K562 (cell line): ENCODE data around the gene RILP. TPM values are rescaled to one million over a fixed set of nuclear protein-coding genes. Genes with fewer than 3 reads are reported as not detected.

Experiments
- ATAC-seq: fragments of 200-7000 bp; cut with Tn5 transposase; 3 replicates; pipeline ENCODE4 v1.9.1; 2020; ENCODE audit warnings: moderate library complexity
- BruUV-seq: library from RNA; stranded (reverse); fragments of 400-500 nt; replicated peaks from 2 replicates; lab custom pipeline; 2021; lab: Mats Ljungman, UMichigan
- CTCF ChIA-PET: fragments of 300-600 bp; formaldehyde crosslinking; extraction: SDS; loops from one replicate; lab custom pipeline; 2021; ENCODE audit warnings: low intra/inter-chr PET ratio; lab: Yijun Ruan, JAX
- POLR2A ChIA-PET: fragments of 300-600, 350-650 bp; sonication (Branson Sonifier 250); formaldehyde crosslinking; extraction: SDS; loops from one replicate; lab custom pipeline; 2021; ENCODE audit warnings: antibody characterized with exemption, inconsistent platforms; lab: Yijun Ruan, JAX
- DNase-seq, 4 experiments: peaks; one replicate each; pipeline versions ENCODE4 v3.0.0 to v3.0.0-alpha.2; 2011 to 2018; ENCODE audit warnings: low spot score in 3 of 4, mixed read lengths in 3 of 4; ENCODE audit errors: extremely low read depth in 1 of 4
- FAIRE-seq: peaks from 2 replicates; lab custom pipeline; 2011; peaks lifted over from hg19 to GRCh38; lab: Jason Lieb, UNC
- H2AFZ ChIP-seq: 2 replicates; pipeline ENCODE4 v1.6.0; 2011; ENCODE audit warnings: low read depth, low read length, control low read depth, inconsistent platforms
- H3K27ac ChIP-seq: fragments of 200-600 bp; 3 replicates; pipeline ENCODE4 v1.8.0; 2011; ENCODE audit warnings: low read depth, mild to moderate bottlenecking, control low read depth, inconsistent platforms, low read length, moderate library complexity, mixed read lengths; ENCODE audit errors: extremely low read depth
- H3K27me3 ChIP-seq, 2 experiments: fragments of 300-600 bp in 1 of 2; 2 replicates in 1 of 2; 3 replicates in 1 of 2; pipeline versions ENCODE4 v1.6.0 to v1.8.0; 2011; ENCODE audit warnings: inconsistent platforms in 2 of 2, low read length in 2 of 2, mild to moderate bottlenecking in 1 of 2, mixed read lengths in 1 of 2, moderate library complexity in 1 of 2; ENCODE audit not compliant: control insufficient read depth in 2 of 2, insufficient read depth in 2 of 2
- H3K36me3 ChIP-seq: fragments of 300-600 bp; 3 replicates; pipeline ENCODE4 v1.8.0; 2011; ENCODE audit warnings: mild to moderate bottlenecking, low read length, inconsistent platforms; ENCODE audit not compliant: control insufficient read depth, insufficient read depth
- H3K4me1 ChIP-seq, 2 experiments: fragments of 200-600 bp in 1 of 2; replicated peaks in 1 of 2; 2 replicates in 1 of 2; 3 replicates in 1 of 2; pipeline versions ENCODE4 v1.5.1 to v1.8.0; 2011; ENCODE audit warnings: inconsistent platforms in 2 of 2, low read length in 2 of 2, mild to moderate bottlenecking in 1 of 2, mixed read lengths in 1 of 2, moderate library complexity in 1 of 2; ENCODE audit not compliant: control insufficient read depth in 2 of 2, insufficient read depth in 2 of 2
- H3K4me2 ChIP-seq: 2 replicates; pipeline ENCODE4 v1.6.1; 2011; ENCODE audit warnings: low read length, control low read depth, inconsistent platforms, mixed read lengths; ENCODE audit not compliant: insufficient read depth
- H3K4me3 ChIP-seq: fragments of 200-600 bp; sonication (generic), shearing (Covaris generic); 2 replicates; pipeline ENCODE4 v1.5.1; 2016; ENCODE audit warnings: control low read depth, inconsistent platforms
- H3K79me2 ChIP-seq: fragments of 200-600 bp; 3 replicates; pipeline ENCODE4 v1.8.0; 2011; ENCODE audit warnings: low read length, inconsistent platforms; ENCODE audit not compliant: control insufficient read depth, insufficient read depth
- H3K9ac ChIP-seq, 2 experiments: 2 replicates each; pipeline versions ENCODE4 v1.6.0 to v1.6.1; 2011; ENCODE audit warnings: low read depth in 2 of 2, low read length in 2 of 2, control low read depth in 1 of 2, inconsistent platforms in 1 of 2, mild to moderate bottlenecking in 1 of 2, mixed read lengths in 1 of 2; ENCODE audit not compliant: insufficient read depth in 1 of 2
- H3K9me1 ChIP-seq: one replicate; pipeline ENCODE4 v1.6.0; 2011; ENCODE audit warnings: inconsistent platforms, mild to moderate bottlenecking, low read length, moderate library complexity; ENCODE audit not compliant: control insufficient read depth, insufficient read depth
- H3K9me3 ChIP-seq: replicated peaks from 2 replicates; pipeline ENCODE4 v1.5.1; 2011; ENCODE audit warnings: low read depth, low read length, inconsistent platforms; ENCODE audit not compliant: control insufficient read depth, insufficient read depth
- H4K20me1 ChIP-seq: replicated peaks from 2 replicates; pipeline ENCODE4 v1.6.1; 2011; ENCODE audit warnings: low read length, inconsistent platforms, mixed read lengths; ENCODE audit not compliant: control insufficient read depth, insufficient read depth
- BMI1 ChIP-seq: fragments of 150-350 bp; IDR thresholded peaks from 2 replicates; pipeline ENCODE4 v1.6.1; 2014; ENCODE audit warnings: low read length
- CAMTA2 ChIP-seq: fragments of 250-450 bp; sonication (Bioruptor Pico); conservative IDR thresholded peaks from 2 replicates; pipeline ENCODE4 v1.5.1; 2022
- COPS2 ChIP-seq: fragments of 450-650 bp; conservative IDR thresholded peaks from 2 replicates; pipeline ENCODE4 v1.6.1; 2016; ENCODE audit warnings: mild to moderate bottlenecking, moderate library complexity
- ELF1 ChIP-seq: fragments of 200-800 bp; sonication (Bioruptor generic); IDR thresholded peaks from 2 replicates; pipeline ENCODE4 v1.6.1; 2016; ENCODE audit warnings: missing genetic modification characterization, missing compliant biosample characterization
- HNRNPLL ChIP-seq: fragments of 200-400 bp; formaldehyde crosslinking; IDR thresholded peaks from 2 replicates; pipeline ENCODE4 v1.6.1; 2017; ENCODE audit warnings: low read length, low read depth, mild to moderate bottlenecking; ENCODE audit not compliant: poor library complexity, severe bottlenecking
- LARP7 ChIP-seq: fragments of 450-650 bp; IDR thresholded peaks from 2 replicates; pipeline ENCODE4 v1.6.1; 2016
- NONO ChIP-seq, 2 experiments: fragments of 200-400 bp in 1 of 2; fragments of 450-650 bp in 1 of 2; formaldehyde crosslinking in 1 of 2; IDR thresholded peaks; 2 replicates each; pipeline ENCODE4 v1.6.1; 2017; ENCODE audit warnings: low read depth in 2 of 2, mild to moderate bottlenecking in 2 of 2, moderate library complexity in 2 of 2, low read length in 1 of 2
- POLR2H ChIP-seq: IDR thresholded peaks from 2 replicates; pipeline ENCODE4 v1.6.1; 2016; ENCODE audit warnings: missing genetic modification characterization, low read depth, mild to moderate bottlenecking, control low read depth, missing compliant biosample characterization, moderate library complexity
- PPARD ChIP-seq: fragments of 250-450 bp; sonication (Bioruptor Pico); IDR thresholded peaks from 2 replicates; pipeline ENCODE4 v1.8.0; 2022; ENCODE audit warnings: inconsistent platforms, mild to moderate bottlenecking, moderate library complexity
- PRMT5 ChIP-seq: sonication (generic); formaldehyde crosslinking; IDR thresholded peaks from 2 replicates; pipeline ENCODE4 v1.5.0; 2020; ENCODE audit warnings: missing genetic modification reagents
- RFX1 ChIP-seq: fragments of 450-650 bp; IDR thresholded peaks from 2 replicates; pipeline ENCODE4 v1.6.1; 2016; ENCODE audit warnings: mild to moderate bottlenecking, moderate library complexity
- SRF ChIP-seq, 2 experiments: fragments of 250-450, 450-650 bp in 1 of 2; sonication (Bioruptor Pico) in 1 of 2; sonication (generic) in 1 of 2; formaldehyde crosslinking; IDR thresholded peaks; 2 replicates each; pipeline versions ENCODE4 v1.5.0 to v1.5.1; 2020 to 2022; ENCODE audit warnings: mild to moderate bottlenecking in 1 of 2, missing genetic modification reagents in 1 of 2
- STAT5A ChIP-seq: IDR thresholded peaks from 2 replicates; pipeline ENCODE4 v1.6.1; 2012; ENCODE audit warnings: low read length, inconsistent platforms, borderline replicate concordance
- ZNF143 ChIP-seq: sonication (generic); formaldehyde crosslinking; IDR thresholded peaks from 2 replicates; pipeline ENCODE4 v1.9.0; 2022; ENCODE audit warnings: mild to moderate bottlenecking, missing genetic modification reagents
- ZNF184 ChIP-seq: sonication (generic); formaldehyde crosslinking; IDR thresholded peaks from 2 replicates; pipeline ENCODE4 v1.5.0; 2020; ENCODE audit warnings: missing genetic modification reagents
- WGBS: fragments of 100-300 bp; shearing (Covaris generic); methylation state at CpG from one replicate; pipeline ENCODE4 v1.1.6; 2016; ENCODE audit warnings: low coverage, mixed read lengths; ENCODE audit not compliant: insufficient coverage; ENCODE audit errors: missing lambda C conversion rate; 5-methylcytosine and 5-hydroxymethylcytosine counted together
- in situ Hi-C: fragments of 300-500 bp; cut with MboI; formaldehyde crosslinking; loops from 4 replicates; pipeline ENCODE4 v1.15.0; 2018; ENCODE audit warnings: inconsistent platforms, mixed read lengths
- intact Hi-C: fragments of 100-400 bp; cut with micrococcal nuclease; formaldehyde crosslinking; loops from 2 replicates; pipeline ENCODE4 v1.14.2; 2022
- polyA plus RNA-seq, 8 experiments: library from polyadenylated mRNA; depleted of rRNA in 4 of 8; stranded (reverse) in 5 of 8; unstranded in 3 of 8; fragments of >200 nt; fragmentation: Nextera tagmentation in 2 of 8; fragmentation: Illumina TruSeq in 1 of 8; extraction: Ambion mirVana in 2 of 8; extraction: Trizol in 1 of 8; gene quantifications; 2 replicates each; pipeline versions ENCODE4 v1.2.1 to v1.2.3, GENCODE V29; 2011 to 2014; ENCODE audit warnings: inconsistent platforms in 1 of 8, missing spikeins in 1 of 8
- total RNA-seq, 7 experiments: library from RNA; depleted of rRNA in 6 of 7; stranded (reverse); fragments of >200 nt in 6 of 7; fragmentation: Illumina TruSeq in 2 of 7; extraction: Trizol in 2 of 7; gene quantifications; 2 replicates each; pipeline versions ENCODE4 v1.2.1 to v1.2.3, GENCODE V29; 2011 to 2021; ENCODE audit warnings: low replicate concordance in 1 of 7
- TF ChIP-seq, protein P1 (sequence below): sonication (generic); formaldehyde crosslinking; IDR thresholded peaks from 2 replicates; pipeline ENCODE4 v1.8.0; 2023; ENCODE audit warnings: mild to moderate bottlenecking, missing genetic modification reagents

The RILP gene
- total and polyA plus RNA-seq, 9 of the 15 experiments (the other 6 are each of a cell fraction or from before 2014, with no cell fraction given), result 0.75 to 54.9 (median 27.8) TPM

- Histone ChIP-seq H3K4me1 (peaks cover 9 to 41% of the 10 kb centered on the region in 2 experiments), H3K36me3 (no peaks in the 10 kb centered on the region), H3K9me1 (no peaks in the 10 kb centered on the region), H4K20me1 (peaks cover 8% of the 10 kb centered on the region; the same call in 1 of the 2 replicates), H3K27me3 (no peaks in the 10 kb centered on the region), H2AFZ (no peak overlapping the region), H3K4me2 (no peak overlapping the region), H3K79me2 (no peaks in the 10 kb centered on the region), H3K27ac (no peak overlapping the region), H3K4me3 (no peak overlapping the region), H3K9ac (no peak overlapping the region), H3K9me3 (no peaks in the 10 kb centered on the region)
- DNase-seq (no peak), ATAC-seq (no peak), FAIRE-seq (no peak)
- WGBS, result 74% methylated on average over 10 of the region's 12 CpGs
- in situ Hi-C loops (no loop called here), intact Hi-C loops (no loop called here)
- CTCF ChIA-PET, result no interaction called here
- POLR2A ChIA-PET, result interaction anchor here (0.6 to 3.3 kb wide), 4 partner anchors 9 to 96 kb away, joined by 3 to 25 read pairs (median 4); partner anchors contain the start of gene RILP
- no TSS peak for BruUV-seq
- TF ChIP-seq PRMT5 (CRISPR knock-in tag), result no peak
- TF ChIP-seq COPS2, result no peak
- no peak for TF ChIP-seq ZNF184 (CRISPR knock-in tag)
- no peak for TF ChIP-seq POLR2H (tag)
- no peak for TF ChIP-seq HNRNPLL
- no peak for TF ChIP-seq ELF1 (tag)
- no peak for TF ChIP-seq LARP7
- no peak for TF ChIP-seq BMI1
- TF ChIP-seq, protein P1, sequence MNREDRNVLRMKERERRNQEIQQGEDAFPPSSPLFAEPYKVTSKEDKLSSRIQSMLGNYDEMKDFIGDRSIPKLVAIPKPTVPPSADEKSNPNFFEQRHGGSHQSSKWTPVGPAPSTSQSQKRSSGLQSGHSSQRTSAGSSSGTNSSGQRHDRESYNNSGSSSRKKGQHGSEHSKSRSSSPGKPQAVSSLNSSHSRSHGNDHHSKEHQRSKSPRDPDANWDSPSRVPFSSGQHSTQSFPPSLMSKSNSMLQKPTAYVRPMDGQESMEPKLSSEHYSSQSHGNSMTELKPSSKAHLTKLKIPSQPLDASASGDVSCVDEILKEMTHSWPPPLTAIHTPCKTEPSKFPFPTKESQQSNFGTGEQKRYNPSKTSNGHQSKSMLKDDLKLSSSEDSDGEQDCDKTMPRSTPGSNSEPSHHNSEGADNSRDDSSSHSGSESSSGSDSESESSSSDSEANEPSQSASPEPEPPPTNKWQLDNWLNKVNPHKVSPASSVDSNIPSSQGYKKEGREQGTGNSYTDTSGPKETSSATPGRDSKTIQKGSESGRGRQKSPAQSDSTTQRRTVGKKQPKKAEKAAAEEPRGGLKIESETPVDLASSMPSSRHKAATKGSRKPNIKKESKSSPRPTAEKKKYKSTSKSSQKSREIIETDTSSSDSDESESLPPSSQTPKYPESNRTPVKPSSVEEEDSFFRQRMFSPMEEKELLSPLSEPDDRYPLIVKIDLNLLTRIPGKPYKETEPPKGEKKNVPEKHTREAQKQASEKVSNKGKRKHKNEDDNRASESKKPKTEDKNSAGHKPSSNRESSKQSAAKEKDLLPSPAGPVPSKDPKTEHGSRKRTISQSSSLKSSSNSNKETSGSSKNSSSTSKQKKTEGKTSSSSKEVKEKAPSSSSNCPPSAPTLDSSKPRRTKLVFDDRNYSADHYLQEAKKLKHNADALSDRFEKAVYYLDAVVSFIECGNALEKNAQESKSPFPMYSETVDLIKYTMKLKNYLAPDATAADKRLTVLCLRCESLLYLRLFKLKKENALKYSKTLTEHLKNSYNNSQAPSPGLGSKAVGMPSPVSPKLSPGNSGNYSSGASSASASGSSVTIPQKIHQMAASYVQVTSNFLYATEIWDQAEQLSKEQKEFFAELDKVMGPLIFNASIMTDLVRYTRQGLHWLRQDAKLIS, result no peak
- no peak for TF ChIP-seq PPARD (CRISPR knock-in tag)
- TF ChIP-seq ZNF143 (CRISPR knock-in tag), result no peak
- TF ChIP-seq NONO (IDR thresholded peaks at IDR 0.05; ENCODE audit: low read depth in 2 of 2, low read length in 1 of 2), result no peak
- no peak for TF ChIP-seq STAT5A
- TF ChIP-seq CAMTA2 (CRISPR knock-in tag), result no peak
- TF ChIP-seq RFX1, result no peak
- TF ChIP-seq SRF (CRISPR knock-in tag; IDR thresholded peaks at IDR 0.05), result no peak
These were observed 25.0 kb downstream of the RILP start for GRCh38 chr17:1624650-1625049.
